GM19025 (cell line): ENCODE measurements around the gene TGFBR2.

ENCODE experiments used
- ATAC-seq: cut with Tn5 transposase; IDR thresholded peaks from one replicate; pipeline ENCODE4 v1.9.1; 2021; ENCODE audit warnings: mild to moderate bottlenecking, low read depth, moderate library complexity; ENCODE audit not compliant: unreplicated experiment

The TGFBR2 gene

DNA sequence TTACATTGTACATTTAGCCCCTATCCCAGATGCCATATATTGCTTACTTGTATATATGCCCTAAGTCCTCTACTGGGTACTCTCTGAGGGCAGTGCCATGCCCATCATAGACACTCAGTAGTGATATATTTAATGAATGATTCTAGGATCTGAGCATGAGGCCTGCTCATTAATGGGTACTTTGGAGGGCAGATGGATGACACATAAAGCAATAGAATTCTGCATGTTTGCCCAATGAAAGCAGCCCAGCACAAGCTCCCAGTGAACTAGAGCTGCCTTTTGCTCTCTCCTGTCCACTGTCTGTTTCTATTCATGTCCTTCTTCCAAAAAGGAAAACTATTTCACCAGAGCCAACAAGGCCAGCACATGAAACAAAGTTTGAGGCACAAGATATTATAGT, 63.9 kb downstream of the TGFBR2 start:
- no peak for ATAC-seq

DNA sequence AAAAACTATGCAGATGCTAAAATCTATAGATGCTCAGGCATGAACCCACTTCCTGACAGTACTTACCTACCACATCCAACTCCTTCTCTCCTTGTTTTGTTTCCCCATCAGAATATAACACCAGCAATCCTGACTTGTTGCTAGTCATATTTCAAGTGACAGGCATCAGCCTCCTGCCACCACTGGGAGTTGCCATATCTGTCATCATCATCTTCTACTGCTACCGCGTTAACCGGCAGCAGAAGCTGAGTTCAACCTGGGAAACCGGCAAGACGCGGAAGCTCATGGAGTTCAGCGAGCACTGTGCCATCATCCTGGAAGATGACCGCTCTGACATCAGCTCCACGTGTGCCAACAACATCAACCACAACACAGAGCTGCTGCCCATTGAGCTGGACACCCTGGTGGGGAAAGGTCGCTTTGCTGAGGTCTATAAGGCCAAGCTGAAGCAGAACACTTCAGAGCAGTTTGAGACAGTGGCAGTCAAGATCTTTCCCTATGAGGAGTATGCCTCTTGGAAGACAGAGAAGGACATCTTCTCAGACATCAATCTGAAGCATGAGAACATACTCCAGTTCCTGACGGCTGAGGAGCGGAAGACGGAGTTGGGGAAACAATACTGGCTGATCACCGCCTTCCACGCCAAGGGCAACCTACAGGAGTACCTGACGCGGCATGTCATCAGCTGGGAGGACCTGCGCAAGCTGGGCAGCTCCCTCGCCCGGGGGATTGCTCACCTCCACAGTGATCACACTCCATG, 65.3 kb downstream of the TGFBR2 start:
- ATAC-seq = no peak

DNA sequence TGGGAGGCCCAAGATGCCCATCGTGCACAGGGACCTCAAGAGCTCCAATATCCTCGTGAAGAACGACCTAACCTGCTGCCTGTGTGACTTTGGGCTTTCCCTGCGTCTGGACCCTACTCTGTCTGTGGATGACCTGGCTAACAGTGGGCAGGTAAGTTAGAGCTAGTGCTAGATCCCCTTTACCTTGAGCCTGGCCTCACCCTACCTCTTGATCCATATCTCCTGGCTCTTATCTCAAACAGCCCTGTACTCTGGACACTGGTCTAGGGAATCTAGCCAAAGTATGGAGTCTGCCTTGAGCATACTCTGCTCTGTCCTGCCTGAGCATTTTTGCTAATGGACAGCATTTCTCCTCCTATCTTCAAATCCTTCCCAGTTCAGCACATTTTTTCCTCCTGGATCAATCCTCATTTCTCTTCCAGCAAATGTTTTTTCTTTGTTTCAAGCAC, 65.9 kb downstream of the TGFBR2 start:
- ATAC-seq = no peak

DNA sequence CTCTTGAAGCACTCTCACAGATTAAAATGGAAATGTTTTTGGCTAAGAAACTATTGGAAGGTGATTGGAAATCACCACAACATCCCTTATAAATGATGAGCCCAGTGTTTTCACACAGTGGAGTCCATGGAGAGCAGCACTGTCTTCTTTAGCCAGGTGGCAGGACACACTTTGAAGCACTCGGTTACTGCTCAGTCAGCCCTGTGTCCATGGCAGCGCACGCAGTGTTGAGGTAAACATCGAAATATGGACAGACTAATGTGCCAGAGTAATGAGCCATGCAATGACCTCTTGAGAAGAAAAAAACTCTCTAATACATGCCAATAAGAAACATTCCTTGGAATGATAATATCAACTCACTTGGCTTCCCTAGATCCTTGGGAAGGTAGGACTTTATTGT, 66.6 kb downstream of the TGFBR2 start:
- ATAC-seq = no peak

DNA sequence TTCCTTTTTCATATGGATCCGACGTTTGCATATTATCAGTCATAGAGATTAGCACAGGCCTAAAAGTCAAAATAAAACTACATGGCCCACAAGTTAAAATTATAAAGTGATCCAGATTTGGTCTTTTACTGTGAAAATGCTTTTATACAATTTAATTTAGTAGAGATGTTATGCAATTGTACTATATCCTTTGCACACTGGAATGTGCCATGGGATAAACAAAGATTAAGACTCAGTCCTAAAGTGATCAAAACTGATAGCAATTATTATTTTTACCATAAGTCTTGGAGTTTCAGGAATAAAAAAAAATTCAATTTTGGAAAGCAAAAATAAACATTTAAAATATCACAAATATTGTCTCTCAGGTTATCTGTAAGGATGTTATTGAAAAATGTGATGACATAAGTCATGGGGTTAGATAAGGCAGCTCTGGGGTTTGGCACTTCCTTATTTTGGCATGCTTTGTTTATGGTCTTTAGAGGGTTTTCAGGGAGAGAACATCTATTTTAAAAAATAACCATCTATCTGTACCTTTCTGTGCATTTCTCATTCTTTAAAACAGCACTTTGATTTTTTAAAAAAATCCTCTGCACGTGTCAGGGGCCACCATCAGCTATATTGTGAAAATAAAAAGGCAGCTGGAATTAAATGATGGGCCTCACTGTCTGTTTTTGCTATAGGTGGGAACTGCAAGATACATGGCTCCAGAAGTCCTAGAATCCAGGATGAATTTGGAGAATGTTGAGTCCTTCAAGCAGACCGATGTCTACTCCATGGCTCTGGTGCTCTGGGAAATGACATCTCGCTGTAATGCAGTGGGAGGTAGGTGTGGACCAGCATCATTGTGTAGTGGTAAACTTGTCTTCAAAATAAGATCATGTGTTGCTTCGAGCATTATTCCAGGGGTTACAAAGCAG, 67.3 kb downstream of the TGFBR2 start:
- ATAC-seq = no peak

DNA sequence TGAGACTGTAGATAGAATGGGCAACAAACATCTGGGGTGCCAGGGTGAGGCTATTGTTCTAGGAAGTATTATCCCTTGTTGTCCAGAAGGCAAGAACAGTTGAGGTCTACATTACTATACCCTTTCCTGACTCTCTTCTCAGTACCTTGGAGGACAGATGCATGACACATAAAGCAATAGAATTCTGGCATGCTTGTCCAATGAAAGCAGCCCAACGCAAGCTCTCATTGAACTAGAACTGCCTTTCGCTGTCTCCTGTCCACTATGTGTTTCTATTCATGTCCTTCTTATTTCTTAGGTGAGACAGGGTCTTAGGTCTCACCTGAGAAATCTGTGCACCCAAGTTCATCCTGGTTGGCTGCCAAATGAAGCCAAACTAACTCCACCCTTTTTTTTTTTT, 68.6 kb downstream of the TGFBR2 start:
- no peak for ATAC-seq

DNA sequence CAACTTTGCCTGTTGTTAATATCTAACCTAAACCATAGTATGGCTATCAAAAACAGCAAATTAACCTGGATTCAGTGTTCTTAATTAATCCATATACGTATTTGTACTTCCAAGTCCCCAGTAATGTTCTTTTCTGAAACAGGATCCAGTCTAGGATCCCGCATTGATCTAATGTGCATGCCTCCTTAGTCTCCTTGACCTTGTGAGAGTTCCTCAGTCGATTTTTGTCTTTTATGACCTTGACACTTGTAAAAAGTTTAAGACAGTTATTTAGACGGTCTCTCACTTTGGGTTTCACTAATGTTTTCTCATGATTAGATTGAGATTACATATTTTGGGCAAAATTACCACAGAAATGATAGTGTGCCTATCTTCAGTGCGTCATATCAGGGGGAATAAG, 69.4 kb downstream of the TGFBR2 start:
- ATAC-seq = no peak

DNA sequence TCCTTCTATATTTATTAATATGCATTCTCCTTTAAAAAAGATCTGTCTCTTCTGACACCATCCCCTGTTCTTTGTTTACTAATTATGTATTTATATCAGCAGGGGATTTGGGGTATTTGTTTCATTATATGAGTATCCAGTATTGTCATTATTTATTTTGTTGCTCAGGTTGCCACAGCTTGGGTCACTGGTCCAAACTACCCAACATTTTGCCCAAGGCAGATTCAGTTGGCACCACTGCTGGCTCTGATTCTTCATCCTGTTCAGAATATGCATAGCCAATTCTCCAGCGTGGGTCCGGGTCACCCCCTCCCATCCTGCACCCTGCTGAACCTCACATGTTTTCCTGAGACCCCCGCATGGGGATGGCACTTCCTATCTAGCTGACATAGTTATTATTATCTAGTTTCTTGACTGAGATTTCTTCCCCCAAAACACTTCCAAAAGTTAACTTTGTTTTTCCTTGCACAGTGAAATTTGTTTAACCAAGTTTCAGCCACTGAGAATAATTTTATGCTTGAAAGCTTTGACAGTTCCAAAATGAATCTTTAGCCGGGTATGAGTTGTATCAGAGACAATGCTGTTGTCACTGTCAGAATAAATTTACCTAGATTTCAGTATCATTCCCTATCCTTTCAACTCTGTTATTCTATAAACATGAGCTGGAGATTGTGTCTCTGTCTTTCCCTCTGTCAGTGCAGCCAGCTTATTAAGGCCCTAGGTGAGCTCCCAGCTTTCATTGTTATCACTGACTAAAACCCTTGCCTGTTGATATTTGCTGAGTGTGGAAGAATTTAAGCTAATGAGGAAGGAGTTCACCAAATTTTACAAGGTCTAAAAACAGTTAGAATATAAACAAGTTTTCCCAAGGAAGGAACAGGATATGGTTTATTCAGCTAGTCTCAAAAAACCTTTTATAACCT, 70.3 kb downstream of the TGFBR2 start:
- ATAC-seq = no peak

DNA sequence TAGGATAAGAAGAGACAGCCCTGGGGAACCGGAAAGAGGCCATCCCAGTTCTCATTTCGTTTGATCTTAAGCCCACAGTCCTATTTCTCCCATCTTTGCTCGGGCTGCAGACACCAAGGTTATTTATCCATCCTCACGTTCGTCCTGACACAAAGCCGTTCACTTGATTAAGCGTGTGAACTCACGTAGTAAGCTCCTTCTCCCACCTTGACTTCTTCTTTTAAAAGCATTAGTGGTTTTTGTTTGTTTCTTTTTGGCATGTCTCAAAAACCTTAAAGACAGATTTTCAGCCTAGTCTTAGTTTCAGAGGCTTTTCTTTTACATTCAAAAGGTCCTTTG, 70.9 kb downstream of the TGFBR2 start:
- ATAC-seq = no peak

DNA sequence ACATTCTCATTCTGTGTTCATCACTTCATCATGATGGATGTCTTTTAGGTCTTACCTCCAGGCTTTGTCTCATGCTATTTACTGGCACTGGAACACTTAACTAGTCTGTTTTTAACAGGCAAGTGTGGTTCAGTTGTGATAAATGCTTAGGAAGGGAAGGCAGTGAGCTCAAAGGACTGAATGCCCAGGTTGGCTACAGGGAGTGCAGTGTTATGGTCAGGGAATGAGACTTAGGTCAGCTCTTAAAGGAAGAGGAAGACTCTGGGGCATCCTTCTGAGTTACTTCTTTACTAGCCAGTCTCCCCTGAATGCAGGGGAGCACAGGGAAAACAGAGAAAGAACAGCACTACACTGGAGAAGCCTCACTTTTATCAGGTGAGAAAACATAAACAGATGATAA, 72.6 kb downstream of the TGFBR2 start:
- no peak for ATAC-seq

DNA sequence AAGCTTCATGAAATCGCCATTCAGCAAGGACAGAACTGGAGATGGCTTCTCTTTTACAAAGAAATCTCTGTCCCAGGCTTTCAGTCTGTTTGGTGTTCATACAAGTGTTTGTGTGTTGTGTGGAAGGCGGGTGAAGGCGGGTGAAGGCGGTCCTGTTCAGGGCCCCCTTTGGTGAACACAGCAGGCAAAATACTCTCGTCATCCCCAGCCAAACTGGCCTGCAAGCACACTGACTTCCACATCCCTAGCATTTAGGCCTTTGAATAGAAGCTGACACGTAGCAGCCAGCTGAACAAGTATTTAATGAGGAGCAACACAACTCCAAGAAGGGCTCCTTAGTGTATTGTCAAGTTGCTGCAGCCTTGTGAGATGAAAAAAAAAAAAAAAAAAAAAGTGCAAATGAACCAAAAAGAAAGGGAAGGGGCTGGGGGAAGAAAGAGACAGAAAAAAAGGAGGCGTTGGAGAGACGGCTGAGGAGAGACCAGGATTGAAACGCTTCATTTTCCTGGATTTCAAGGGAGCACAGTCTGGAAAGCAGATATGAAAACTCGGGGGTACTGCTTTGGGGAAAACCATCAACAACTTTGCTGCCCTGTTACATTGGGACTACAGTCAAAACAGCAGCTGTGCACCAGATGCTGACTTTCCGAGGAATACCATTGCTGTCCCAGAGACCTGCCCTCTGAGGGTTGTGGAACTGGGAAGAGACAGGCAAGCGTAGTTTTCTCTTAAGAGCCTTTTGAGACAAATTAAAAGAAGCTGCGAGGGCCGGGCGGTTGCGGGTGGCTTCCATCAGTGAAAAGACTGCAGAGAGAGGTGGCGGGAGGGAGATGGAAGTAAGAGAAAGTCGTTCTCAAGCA, 74.6 kb downstream of the TGFBR2 start:
- ATAC-seq = no peak

DNA sequence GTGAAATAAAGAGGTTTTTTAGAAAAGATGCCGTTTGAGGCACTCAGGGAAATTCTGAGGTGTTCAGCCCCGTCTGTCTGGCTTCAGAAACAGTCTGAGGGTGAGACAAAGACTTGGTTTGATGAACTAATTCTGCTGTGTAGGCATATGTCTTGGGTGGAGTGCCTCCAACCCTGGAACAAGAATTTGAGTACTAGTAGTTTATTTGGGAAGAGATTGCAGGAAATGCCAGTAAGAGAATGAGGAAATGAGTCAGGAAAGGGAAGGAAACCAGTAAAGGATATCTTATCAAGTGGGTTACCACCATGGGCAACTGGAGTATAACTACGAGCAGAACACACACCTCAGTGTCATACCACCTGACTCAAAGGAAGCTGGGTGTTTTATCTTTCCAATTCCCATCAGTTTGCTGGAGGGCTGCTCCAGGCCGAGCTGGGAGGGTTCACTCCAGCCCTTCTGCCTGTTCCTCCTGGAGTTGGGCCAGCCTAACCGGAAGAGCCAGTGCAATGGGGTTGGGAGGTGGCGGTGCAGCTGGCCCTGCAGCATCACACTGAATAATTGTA, 75.3 kb downstream of the TGFBR2 start:
- no peak for ATAC-seq

DNA sequence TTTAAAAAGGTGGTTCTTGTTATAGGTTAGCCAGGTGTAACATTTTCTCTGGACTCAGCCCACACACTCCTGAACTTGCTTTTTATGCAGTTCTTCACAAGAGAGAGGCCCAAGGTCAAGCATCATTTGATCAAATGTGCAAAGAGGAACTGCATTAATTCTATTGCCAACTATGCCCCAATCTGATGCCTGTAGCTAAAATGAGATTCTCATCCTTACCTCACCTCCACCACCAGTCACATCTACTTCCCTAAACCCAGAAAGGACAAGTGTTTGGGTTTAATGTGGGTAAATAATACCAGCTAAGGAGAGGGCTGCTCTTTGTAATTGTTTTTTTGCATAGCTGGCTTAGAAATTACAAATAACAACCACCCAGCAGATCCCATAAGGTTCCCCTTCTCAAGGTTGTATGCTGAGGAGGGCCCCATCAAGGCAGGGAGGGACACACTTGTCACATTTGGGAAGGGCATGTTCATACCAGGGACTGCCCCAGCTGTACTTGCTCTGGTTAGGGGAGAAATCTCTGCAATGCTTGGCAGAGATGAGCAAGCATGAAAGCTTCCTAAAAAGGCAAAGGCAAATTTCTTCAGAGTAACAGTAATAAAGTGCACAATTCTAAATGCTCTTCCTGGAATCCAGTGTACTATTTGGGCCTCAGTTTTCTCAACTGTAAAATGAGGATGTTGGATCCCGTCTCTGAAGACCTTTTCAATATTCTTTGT, 76.2 kb downstream of the TGFBR2 start:
- no peak for ATAC-seq

DNA sequence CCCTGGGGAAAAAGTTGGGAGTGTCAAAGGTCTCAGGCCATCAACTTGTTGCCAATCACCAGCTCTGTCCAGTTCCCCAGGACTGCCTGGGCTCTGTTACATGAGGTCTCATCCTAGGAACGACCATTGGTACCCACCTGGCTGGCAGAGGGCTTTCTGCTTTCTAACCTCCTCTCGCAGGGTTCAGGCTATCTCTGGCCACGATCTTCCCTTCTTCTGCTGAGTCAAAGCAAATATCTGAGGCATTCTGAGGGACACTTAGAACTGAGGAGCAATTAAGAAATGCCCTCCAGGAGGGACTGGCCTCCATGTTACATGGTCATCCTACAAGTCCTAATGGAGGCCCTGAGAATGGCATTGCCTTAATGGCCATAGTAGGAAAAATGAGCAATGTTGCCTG, 77.4 kb downstream of the TGFBR2 start:
- no peak for ATAC-seq

DNA sequence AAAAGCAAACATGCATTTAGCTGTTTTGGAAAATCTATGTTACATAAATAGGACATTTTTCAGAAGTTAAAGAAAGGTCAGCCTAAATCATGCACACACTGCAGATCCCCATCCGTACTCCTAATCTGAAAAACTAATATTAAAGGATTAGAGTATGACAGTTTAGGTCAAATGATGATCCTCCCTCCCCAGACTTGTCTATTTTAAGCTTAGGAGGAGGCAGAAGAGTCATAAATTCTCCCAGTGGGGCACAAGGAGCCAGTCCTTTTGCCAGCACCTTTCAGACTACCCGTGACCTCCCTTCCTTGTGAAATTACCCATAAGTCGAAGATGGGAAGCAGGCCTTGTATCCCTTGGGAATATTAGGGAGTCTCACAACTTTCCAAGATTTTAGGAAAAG, 78.0 kb downstream of the TGFBR2 start:
- no peak for ATAC-seq

DNA sequence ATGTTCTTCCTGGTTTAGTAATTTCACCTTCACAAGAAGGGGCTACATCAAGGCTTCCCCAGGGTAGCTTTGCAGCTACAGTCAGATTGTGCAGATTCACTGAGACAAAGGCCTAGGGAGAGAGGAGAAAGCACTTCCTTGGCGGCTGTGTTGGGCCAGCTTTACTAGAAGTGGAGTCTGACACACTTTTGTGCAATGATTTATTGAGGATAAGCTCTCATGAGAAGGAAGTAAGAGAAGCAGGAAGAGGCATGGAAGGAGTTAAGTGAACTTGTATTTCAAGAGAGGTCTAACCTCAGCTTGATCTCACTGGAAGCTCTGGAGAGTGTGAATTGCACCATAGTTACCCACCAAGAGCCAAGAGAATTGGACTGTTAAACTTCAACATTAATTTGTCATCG, 78.9 kb downstream of the TGFBR2 start:
- no peak for ATAC-seq

DNA sequence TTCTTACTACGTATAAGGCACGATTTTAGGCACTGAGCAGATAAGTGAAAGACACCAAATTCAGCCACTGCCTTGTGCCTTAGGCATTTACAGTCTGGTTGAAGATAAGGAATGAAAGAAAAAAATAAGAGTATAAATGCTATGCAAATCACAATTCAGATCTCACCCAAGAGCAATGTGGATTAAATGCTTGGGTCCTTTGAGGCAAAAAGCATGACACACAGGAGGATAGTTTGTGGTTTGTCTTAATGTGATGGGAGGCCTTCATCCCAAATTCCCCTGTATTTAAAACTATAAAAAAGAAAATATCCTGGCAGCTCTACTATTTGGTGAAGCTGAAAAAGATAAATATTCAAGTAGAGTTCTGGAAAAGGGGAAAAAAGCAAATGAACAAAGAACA, 79.8 kb downstream of the TGFBR2 start:
- no peak for ATAC-seq

DNA sequence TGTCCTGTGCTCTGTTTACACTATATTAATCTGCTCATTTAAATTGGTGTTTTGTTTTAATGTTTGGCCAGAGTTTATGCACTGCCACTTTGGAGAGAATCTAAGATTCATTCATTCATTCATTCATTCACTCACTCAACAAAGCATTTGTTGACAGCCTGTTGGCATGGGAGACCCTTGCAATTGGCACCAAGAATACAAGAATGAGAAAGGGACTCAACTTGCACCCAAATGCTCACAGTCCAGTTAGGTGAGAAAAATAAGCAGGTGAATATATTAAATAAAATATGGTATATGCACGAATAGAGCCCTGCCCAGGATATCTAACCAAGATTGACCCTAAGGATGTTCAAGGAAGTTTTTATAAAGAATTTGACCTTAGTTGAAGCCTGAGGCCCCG, 80.4 kb downstream of the TGFBR2 start:
- no peak for ATAC-seq
